Measurements from ENCODE around the gene HUWE1. TPM values are rescaled to one million over a fixed set of nuclear protein-coding genes. Genes with fewer than 3 reads are reported as not detected.
"Not testable (repeated sequence)": the region's sequence is repeated elsewhere in the genome, so short reads cannot be mapped to it uniquely, and the experiment has no call there.

Gene HUWE1
- total RNA-seq, 2 experiments from 2014 or later = 116 to 269 TPM

DNA sequence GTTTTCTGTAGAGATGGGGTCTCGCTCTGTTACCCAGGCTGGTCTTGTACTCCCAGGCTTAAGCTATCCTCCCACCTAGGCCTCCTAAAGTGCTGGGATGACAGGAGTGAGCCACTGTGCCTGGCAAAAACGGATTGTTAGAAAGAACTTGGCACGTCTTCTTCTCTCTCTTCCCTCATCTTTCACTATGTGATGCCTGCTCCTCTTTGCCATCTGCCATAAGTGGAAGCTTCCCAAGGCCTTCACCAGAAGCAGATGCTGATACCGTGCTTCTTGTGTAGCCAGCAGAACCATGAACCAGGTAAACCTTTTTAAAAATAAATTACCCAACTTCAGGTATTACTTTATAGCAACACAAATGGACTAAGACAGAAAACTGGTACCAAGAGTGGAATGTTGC is 36.9 kb upstream of the HUWE1 start:
- TF ChIP-seq EZH2phosphoT487 (IDR thresholded peaks at IDR 0.05; ENCODE audit: borderline replicate concordance, low read depth, low read length) = no peak
- TF ChIP-seq, protein P1, sequence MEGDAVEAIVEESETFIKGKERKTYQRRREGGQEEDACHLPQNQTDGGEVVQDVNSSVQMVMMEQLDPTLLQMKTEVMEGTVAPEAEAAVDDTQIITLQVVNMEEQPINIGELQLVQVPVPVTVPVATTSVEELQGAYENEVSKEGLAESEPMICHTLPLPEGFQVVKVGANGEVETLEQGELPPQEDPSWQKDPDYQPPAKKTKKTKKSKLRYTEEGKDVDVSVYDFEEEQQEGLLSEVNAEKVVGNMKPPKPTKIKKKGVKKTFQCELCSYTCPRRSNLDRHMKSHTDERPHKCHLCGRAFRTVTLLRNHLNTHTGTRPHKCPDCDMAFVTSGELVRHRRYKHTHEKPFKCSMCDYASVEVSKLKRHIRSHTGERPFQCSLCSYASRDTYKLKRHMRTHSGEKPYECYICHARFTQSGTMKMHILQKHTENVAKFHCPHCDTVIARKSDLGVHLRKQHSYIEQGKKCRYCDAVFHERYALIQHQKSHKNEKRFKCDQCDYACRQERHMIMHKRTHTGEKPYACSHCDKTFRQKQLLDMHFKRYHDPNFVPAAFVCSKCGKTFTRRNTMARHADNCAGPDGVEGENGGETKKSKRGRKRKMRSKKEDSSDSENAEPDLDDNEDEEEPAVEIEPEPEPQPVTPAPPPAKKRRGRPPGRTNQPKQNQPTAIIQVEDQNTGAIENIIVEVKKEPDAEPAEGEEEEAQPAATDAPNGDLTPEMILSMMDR (conservative IDR thresholded peaks at IDR 0.05; ENCODE audit: low read length) = no peak
- CTCF ChIA-PET (ENCODE audit: unreplicated experiment) = no interaction called here

DNA sequence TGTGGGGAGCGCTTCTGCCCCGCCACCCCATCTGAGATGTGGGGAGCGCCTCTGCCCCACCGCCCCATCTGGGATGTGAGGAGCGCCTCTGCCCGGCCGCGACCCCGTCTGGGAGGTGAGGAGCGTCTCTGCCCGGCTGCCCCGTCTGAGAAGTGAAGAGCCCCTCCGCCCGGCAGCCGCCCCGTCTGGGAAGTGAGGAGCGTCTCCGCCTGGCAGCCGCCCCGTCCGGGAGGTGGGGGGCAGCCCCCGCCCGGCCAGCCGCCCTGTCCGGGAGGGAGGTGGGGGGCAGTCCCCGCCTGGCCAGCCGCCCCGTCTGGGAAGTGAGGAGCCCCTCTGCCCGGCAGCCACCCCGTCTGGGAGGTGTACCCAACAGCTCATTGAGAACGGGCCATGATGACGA is 35.1 kb upstream of the HUWE1 start:
- H3K4me3 ChIP-seq (ENCODE audit: low read depth, low read length, poor library complexity, severe bottlenecking); H3K9me2 ChIP-seq (ENCODE audit: insufficient read depth, low read length); H3K9me3 ChIP-seq (ENCODE audit: low read length); H3K27ac ChIP-seq (ENCODE audit: low read depth, low read length, poor library complexity, severe bottlenecking); H2AFZ ChIP-seq (ENCODE audit: low read length); intact Hi-C loops (cut with micrococcal nuclease; ENCODE audit: unreplicated experiment); CTCF ChIA-PET (ENCODE audit: unreplicated experiment); H3K79me2 ChIP-seq (ENCODE audit: insufficient read depth, low read depth, low read length); BruUV-seq (replicated peaks); POLR2A ChIA-PET; H3K36me3 ChIP-seq (ENCODE audit: insufficient read depth, low read length); H3K4me2 ChIP-seq (ENCODE audit: low read length); DNase-seq (ENCODE audit: low spot score); H4K20me1 ChIP-seq (ENCODE audit: insufficient read depth, low read length): not testable (repeated sequence)
- H3K4me1 ChIP-seq (ENCODE audit: insufficient read depth, low read length, poor library complexity, severe bottlenecking) = peaks cover 12% of the 10 kb centered on the region

More for the DNA sequence above, 36.9 kb upstream of the HUWE1 start:
- intact Hi-C loops (cut with micrococcal nuclease; ENCODE audit: unreplicated experiment) = no loop called here
- no peak for DNase-seq (ENCODE audit: low spot score)
- no peaks in the 10 kb centered on the region for H3K9me2 ChIP-seq (ENCODE audit: insufficient read depth, low read length)
- H3K27ac ChIP-seq (ENCODE audit: low read depth, low read length, poor library complexity, severe bottlenecking) = no peak overlapping the region
- H3K4me2 ChIP-seq (ENCODE audit: low read length) = no peak overlapping the region
- peaks cover 2% of the 10 kb centered on the region for H3K4me1 ChIP-seq (ENCODE audit: insufficient read depth, low read length, poor library complexity, severe bottlenecking)
- no TSS peak for BruUV-seq (replicated peaks)
- no peaks in the 10 kb centered on the region for H3K36me3 ChIP-seq (ENCODE audit: insufficient read depth, low read length)
- no peak overlapping the region for H2AFZ ChIP-seq (ENCODE audit: low read length)
- H4K20me1 ChIP-seq (ENCODE audit: insufficient read depth, low read length) = no peaks in the 10 kb centered on the region
- H3K9me3 ChIP-seq (ENCODE audit: low read length) = no peaks in the 10 kb centered on the region
- POLR2A ChIA-PET = no interaction called here
- H3K79me2 ChIP-seq (ENCODE audit: insufficient read depth, low read depth, low read length) = no peaks in the 10 kb centered on the region
- no peak overlapping the region for H3K4me3 ChIP-seq (ENCODE audit: low read depth, low read length, poor library complexity, severe bottlenecking)

DNA sequence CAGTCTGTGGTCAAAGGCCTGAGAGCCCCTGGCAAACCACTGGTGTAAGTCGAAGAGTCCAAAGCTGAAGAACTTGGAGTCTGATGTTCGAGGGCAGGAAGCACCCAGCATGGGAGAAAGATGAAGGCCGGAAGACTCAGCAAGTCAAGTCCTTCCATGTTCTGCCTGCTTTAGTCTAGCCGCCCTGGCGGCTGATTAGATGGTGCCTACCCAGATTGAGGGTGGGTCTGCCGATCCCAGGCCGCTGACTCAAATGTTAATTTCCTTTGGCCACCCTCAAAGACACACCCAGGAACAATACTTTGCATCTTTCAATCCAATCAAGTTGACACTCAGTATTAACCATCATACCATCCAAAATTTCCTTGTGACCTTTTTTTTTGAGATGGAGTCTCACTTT is 33.1 kb upstream of the HUWE1 start:
- H3K4me2 ChIP-seq (ENCODE audit: low read length); H3K79me2 ChIP-seq (ENCODE audit: insufficient read depth, low read depth, low read length); BruUV-seq (replicated peaks); H3K9me2 ChIP-seq (ENCODE audit: insufficient read depth, low read length); H3K4me3 ChIP-seq (ENCODE audit: low read depth, low read length, poor library complexity, severe bottlenecking); H2AFZ ChIP-seq (ENCODE audit: low read length); DNase-seq (ENCODE audit: low spot score); H3K36me3 ChIP-seq (ENCODE audit: insufficient read depth, low read length); CTCF ChIA-PET (ENCODE audit: unreplicated experiment); H4K20me1 ChIP-seq (ENCODE audit: insufficient read depth, low read length); POLR2A ChIA-PET; H3K9me3 ChIP-seq (ENCODE audit: low read length); H3K27ac ChIP-seq (ENCODE audit: low read depth, low read length, poor library complexity, severe bottlenecking); intact Hi-C loops (cut with micrococcal nuclease; ENCODE audit: unreplicated experiment): not testable (repeated sequence)
- H3K4me1 ChIP-seq (ENCODE audit: insufficient read depth, low read length, poor library complexity, severe bottlenecking) = peaks cover 32% of the 10 kb centered on the region

DNA sequence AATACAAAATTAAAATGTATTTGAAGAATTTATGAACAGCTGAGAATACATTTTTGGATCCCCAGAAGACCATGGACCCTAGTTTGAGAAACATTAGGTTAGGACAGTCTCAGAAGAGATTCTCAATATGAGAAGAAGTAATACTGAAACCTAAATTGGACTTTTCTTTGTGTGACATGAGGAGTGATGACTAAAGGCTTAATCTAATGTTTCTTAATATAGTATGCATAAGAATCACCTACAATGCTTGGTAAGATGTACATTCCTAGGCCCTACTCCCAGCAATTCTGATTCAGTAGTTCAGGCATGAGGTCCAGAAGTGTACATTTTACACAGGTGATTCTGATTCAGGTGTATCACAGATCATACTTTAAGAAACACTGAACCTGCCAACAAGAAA is 31.6 kb upstream of the HUWE1 start:
- Histone ChIP-seq H4K20me1 (ENCODE audit: insufficient read depth, low read length) (no peaks in the 10 kb centered on the region), H3K4me2 (ENCODE audit: low read length) (no peak overlapping the region), H3K27ac (ENCODE audit: low read depth, low read length, poor library complexity, severe bottlenecking) (no peak overlapping the region), H3K36me3 (ENCODE audit: insufficient read depth, low read length) (no peaks in the 10 kb centered on the region), H3K79me2 (ENCODE audit: insufficient read depth, low read depth, low read length) (no peaks in the 10 kb centered on the region), H3K9me3 (ENCODE audit: low read length) (no peaks in the 10 kb centered on the region), H3K4me3 (ENCODE audit: low read depth, low read length, poor library complexity, severe bottlenecking) (no peak overlapping the region), H2AFZ (ENCODE audit: low read length) (no peak overlapping the region), H3K4me1 (ENCODE audit: insufficient read depth, low read length, poor library complexity, severe bottlenecking) (peaks cover 46% of the 10 kb centered on the region), H3K9me2 (ENCODE audit: insufficient read depth, low read length) (no peaks in the 10 kb centered on the region)
- ChIA-PET POLR2A (no interaction called here), CTCF (ENCODE audit: unreplicated experiment) (no interaction called here)
- no peak for DNase-seq (ENCODE audit: low spot score)
- TF ChIP-seq EZH2phosphoT487 (IDR thresholded peaks at IDR 0.05; ENCODE audit: borderline replicate concordance, low read depth, low read length) = no peak
- TF ChIP-seq, protein P1 (conservative IDR thresholded peaks at IDR 0.05; ENCODE audit: low read length) = no peak
- BruUV-seq (replicated peaks) = no TSS peak
- intact Hi-C loops (cut with micrococcal nuclease; ENCODE audit: unreplicated experiment) = no loop called here
